Nephron (organoid): Measurements from ENCODE around the gene ZNF296.
A peak's percentile ranks its signal among the peaks of the same experiment; 100 is the strongest.

Experiments used
- H3K27ac Mint-ChIP-seq, 3 experiments: 2 replicates each; pipeline ENCODE4 v1.8.0; 2020; ENCODE audit warnings: mixed read lengths in 3 of 3, mild to moderate bottlenecking in 2 of 3, moderate library complexity in 1 of 3
- H3K27me3 Mint-ChIP-seq: 2 replicates; pipeline ENCODE4 v1.8.0; 2021; ENCODE audit warnings: low read depth, mild to moderate bottlenecking, moderate library complexity, mixed read lengths
- H3K36me3 Mint-ChIP-seq: 2 replicates; pipeline ENCODE4 v1.8.0; 2020; ENCODE audit warnings: low read depth, mixed read lengths
- H3K4me1 Mint-ChIP-seq: 2 replicates; pipeline ENCODE4 v1.8.0; 2020; ENCODE audit warnings: mixed read lengths
- H3K4me3 Mint-ChIP-seq, 3 experiments: 2 replicates each; pipeline ENCODE4 v1.8.0; 2020; ENCODE audit warnings: mild to moderate bottlenecking in 3 of 3, mixed read lengths in 3 of 3, moderate library complexity in 2 of 3
- H3K9me3 Mint-ChIP-seq: 2 replicates; pipeline ENCODE4 v1.8.0; 2020; ENCODE audit warnings: mixed read lengths
- CTCF ChIP-seq, 3 experiments: fragments of 200-600 bp; sonication (generic); IDR thresholded peaks; one replicate each; pipeline ENCODE4 v1.5.0; 2021; ENCODE audit warnings: antibody characterized with exemption in 3 of 3; ENCODE audit not compliant: unreplicated experiment in 3 of 3

Gene ZNF296

GRCh38 chr19:45066921-45067661, 9.2 kb downstream of the ZNF296 start:
- H3K4me1 Mint-ChIP-seq = no peaks in the 10 kb centered on the region
- H3K4me3 Mint-ChIP-seq = no peak overlapping the region
- no peak for TF ChIP-seq CTCF (IDR thresholded peaks at IDR 0.05; ENCODE audit: unreplicated experiment in 3 of 3)
- H3K27ac Mint-ChIP-seq = no peak overlapping the region
- peaks cover 38% of the 10 kb centered on the region for H3K36me3 Mint-ChIP-seq
- no peaks in the 10 kb centered on the region for H3K9me3 Mint-ChIP-seq
- no peaks in the 10 kb centered on the region for H3K27me3 Mint-ChIP-seq

- no peaks in the 10 kb centered on the region for H3K4me1 Mint-ChIP-seq
- H3K27me3 Mint-ChIP-seq = no peaks in the 10 kb centered on the region
- peaks cover 52% of the 10 kb centered on the region for H3K36me3 Mint-ChIP-seq
- H3K9me3 Mint-ChIP-seq = no peaks in the 10 kb centered on the region
- H3K4me3 Mint-ChIP-seq = no peak overlapping the region
- no peak overlapping the region for H3K27ac Mint-ChIP-seq
- no peak for TF ChIP-seq CTCF (IDR thresholded peaks at IDR 0.05; ENCODE audit: unreplicated experiment in 3 of 3)
These were observed 12.2 kb downstream of the ZNF296 start for GRCh38 chr19:45063851-45064801.

GRCh38 chr19:45061965-45062364, 14.3 kb downstream of the ZNF296 start:
- no peak overlapping the region for H3K27ac Mint-ChIP-seq
- no peak overlapping the region for H3K4me3 Mint-ChIP-seq
- no peaks in the 10 kb centered on the region for H3K4me1 Mint-ChIP-seq
- no peak for TF ChIP-seq CTCF (IDR thresholded peaks at IDR 0.05; ENCODE audit: unreplicated experiment in 3 of 3)
- peaks cover 62% of the 10 kb centered on the region for H3K36me3 Mint-ChIP-seq
- no peaks in the 10 kb centered on the region for H3K27me3 Mint-ChIP-seq
- no peaks in the 10 kb centered on the region for H3K9me3 Mint-ChIP-seq

- Mint-ChIP-seq H3K27me3 (no peaks in the 10 kb centered on the region), H3K9me3 (no peaks in the 10 kb centered on the region), H3K36me3 (peaks cover 70% of the 10 kb centered on the region), H3K4me1 (no peaks in the 10 kb centered on the region), H3K4me3 (no peak overlapping the region), H3K27ac (no peak overlapping the region)
- TF ChIP-seq CTCF (IDR thresholded peaks at IDR 0.05; ENCODE audit: unreplicated experiment in 3 of 3) = peak; percentile 67 to 70 (median 70)
These were observed 16.9 kb downstream of the ZNF296 start for GRCh38 chr19:45059258-45059965.

- no peak overlapping the region for H3K4me3 Mint-ChIP-seq
- H3K27me3 Mint-ChIP-seq = no peaks in the 10 kb centered on the region
- H3K4me1 Mint-ChIP-seq = no peaks in the 10 kb centered on the region
- no peaks in the 10 kb centered on the region for H3K9me3 Mint-ChIP-seq
- peaks cover 72% of the 10 kb centered on the region for H3K36me3 Mint-ChIP-seq
- no peak overlapping the region for H3K27ac Mint-ChIP-seq
- no peak for TF ChIP-seq CTCF (IDR thresholded peaks at IDR 0.05; ENCODE audit: unreplicated experiment in 3 of 3)
These were observed 17.6 kb downstream of the ZNF296 start for GRCh38 chr19:45058622-45059159.
